Adipocyte (in vitro differentiated cells): ENCODE data around the gene CFAP92.

ENCODE experiments used
- DNase-seq: peaks from one replicate; pipeline ENCODE4 v3.0.0-alpha.2; 2015; ENCODE audit warnings: low read depth
- H3K27me3 ChIP-seq: replicated peaks from 2 replicates; pipeline ENCODE4 v1.7.0; 2013; ENCODE audit warnings: mild to moderate bottlenecking, low read length, moderate library complexity; ENCODE audit not compliant: control insufficient read depth, insufficient read depth
- H3K36me3 ChIP-seq: 2 replicates; pipeline ENCODE4 v1.7.0; 2013; ENCODE audit warnings: low read length, mild to moderate bottlenecking, moderate library complexity; ENCODE audit not compliant: control insufficient read depth, insufficient read depth, severe bottlenecking
- H3K4me1 ChIP-seq: 2 replicates; pipeline ENCODE4 v1.7.0; 2013; ENCODE audit warnings: mild to moderate bottlenecking, low read length, moderate library complexity; ENCODE audit not compliant: control insufficient read depth, insufficient read depth
- H3K4me3 ChIP-seq: 2 replicates; pipeline ENCODE4 v1.7.0; 2013; ENCODE audit warnings: mild to moderate bottlenecking, low read length, moderate library complexity
- H3K9ac ChIP-seq: 2 replicates; pipeline ENCODE4 v1.7.0; 2013; ENCODE audit warnings: mild to moderate bottlenecking, low read length, moderate library complexity
- H3K9me3 ChIP-seq: 2 replicates; pipeline ENCODE4 v1.7.0; 2013; ENCODE audit warnings: mild to moderate bottlenecking, low read length, moderate library complexity; ENCODE audit not compliant: control insufficient read depth

CFAP92 gene

DNA sequence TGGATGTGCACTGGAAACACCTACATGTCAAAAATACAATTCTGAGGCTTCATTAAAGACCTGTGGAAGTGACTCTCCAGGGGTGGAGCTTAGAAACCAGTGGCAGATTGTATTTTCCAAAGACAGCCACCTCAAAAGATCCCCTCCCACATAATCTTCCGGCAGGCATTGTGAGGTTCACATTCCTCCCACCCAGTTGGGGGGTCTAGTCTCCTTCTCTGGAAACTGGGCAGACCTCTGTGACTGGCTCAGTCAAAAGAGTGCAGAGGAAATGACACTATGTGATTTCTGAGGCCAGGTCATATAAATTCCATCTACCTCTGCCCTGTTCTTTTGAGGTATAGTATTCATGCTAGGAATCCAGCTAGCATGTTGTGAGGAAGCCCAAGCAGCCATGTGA, 1.9 kb upstream of the CFAP92 start:
- H3K4me3 ChIP-seq, result no peak overlapping the region
- H3K9ac ChIP-seq, result no peak overlapping the region
- H3K4me1 ChIP-seq, result peaks cover 5% of the 10 kb centered on the region
- no peaks in the 10 kb centered on the region for H3K36me3 ChIP-seq
- H3K9me3 ChIP-seq, result no peaks in the 10 kb centered on the region
- H3K27me3 ChIP-seq, result peaks cover 73% of the 10 kb centered on the region
- no peak for DNase-seq

DNA sequence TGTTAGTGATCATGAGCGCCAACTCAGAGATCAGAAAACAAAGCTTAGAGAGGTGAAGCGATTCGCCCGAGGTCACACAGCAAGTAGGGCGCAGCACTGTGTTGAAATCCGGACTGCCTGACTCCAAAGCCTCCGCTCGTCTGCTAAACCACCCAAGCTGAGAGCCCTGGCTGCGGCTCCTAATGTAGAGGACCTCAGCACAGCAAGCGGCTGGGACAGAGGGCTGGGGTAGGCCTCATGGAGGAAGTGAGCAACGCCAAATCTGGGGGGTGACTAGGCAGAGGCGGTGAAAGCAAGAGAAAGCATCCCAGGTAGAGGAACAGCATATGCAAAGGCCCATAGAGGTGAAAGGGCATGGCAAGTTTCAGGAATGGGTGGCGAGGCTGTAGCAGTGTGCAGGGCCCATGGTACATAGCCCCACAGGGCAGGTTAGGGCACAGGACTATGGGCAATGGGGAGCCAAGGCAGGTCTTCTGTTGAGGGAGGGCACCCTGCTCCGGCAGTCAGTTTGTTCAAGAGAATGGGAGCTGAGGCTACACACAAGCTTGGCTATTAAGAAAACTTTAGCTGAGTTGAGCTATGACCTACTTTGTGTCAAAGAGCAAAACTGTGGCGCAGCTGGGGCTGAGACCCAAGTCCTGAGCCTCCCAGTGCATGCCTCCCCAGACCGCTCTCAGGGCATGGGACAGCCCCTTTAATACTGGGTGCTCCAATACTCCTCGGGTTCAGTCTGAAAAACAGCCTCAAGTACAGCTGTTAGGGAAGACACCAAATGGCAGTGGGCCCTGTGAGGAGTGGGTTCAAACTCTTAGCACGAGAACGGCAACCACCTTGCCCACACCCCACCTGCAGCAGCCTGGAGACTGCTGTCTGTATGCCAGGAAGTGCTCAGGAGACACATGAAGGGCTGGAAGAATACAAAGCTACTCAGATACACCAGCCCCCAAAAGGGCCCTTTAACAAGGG, 988 bp upstream of the CFAP92 start:
- DNase-seq, result no peak
- no peak overlapping the region for H3K4me3 ChIP-seq
- peaks cover 64% of the 10 kb centered on the region for H3K27me3 ChIP-seq

DNA sequence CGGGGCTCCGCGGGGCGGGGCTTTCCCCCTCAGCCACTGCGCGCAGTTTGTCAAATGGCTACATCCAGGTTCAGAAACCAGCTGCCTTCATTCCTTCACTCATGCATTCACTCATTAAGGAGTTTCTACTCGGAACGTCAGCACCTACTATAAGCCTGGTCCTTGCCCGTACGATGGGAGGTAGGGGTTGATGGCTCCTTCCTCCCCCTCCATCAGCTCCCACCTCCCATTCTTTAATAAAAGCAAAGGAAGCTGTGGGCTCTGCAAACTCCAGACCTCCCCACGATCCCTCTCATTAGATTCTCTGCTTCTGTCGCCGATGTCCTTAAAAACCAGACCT, 267 bp upstream of the CFAP92 start:
- Histone ChIP-seq H3K9ac (no peak overlapping the region), H3K36me3 (no peaks in the 10 kb centered on the region), H3K4me1 (peaks cover 5% of the 10 kb centered on the region), H3K27me3 (peaks cover 59% of the 10 kb centered on the region), H3K9me3 (no peaks in the 10 kb centered on the region), H3K4me3 (peak overlapping the region; percentile 57)
- DNase-seq, result no peak

More for the DNA sequence above, 988 bp upstream of the CFAP92 start:
- H3K9me3 ChIP-seq, result no peaks in the 10 kb centered on the region
- H3K36me3 ChIP-seq, result no peaks in the 10 kb centered on the region
- H3K9ac ChIP-seq, result no peak overlapping the region
- H3K4me1 ChIP-seq, result peaks cover 5% of the 10 kb centered on the region

DNA sequence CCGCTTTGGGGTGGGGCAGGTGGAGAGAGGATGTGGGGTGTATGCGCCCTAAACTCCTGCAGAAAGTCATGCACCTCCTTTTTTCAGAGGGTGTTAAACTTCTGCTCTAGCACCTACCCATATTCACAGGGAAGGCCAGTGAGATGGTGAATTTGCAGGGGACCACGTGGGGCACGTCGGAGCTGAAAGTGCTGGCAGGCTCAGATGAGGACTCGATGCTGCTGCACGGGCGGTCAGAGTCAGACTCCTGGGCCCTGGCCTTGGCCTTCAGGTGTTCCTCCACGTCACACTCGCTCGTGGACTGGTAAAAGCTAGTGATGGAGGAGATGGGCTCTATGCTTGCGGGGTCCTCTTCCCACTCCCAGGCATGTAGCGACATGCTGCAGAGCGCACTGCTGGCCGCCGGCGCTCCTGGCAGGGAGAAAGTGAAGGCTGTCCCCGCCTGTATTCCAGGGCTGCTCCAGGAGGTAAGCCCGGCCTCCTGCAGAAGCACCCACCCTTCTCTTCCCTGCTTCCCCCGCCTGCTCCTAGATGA, 883 bp downstream of the CFAP92 start:
- Histone ChIP-seq H3K9me3 (no peaks in the 10 kb centered on the region), H3K27me3 (peaks cover 50% of the 10 kb centered on the region), H3K36me3 (no peaks in the 10 kb centered on the region), H3K4me1 (peaks cover under 1% of the 10 kb centered on the region), H3K9ac (no peak overlapping the region), H3K4me3 (no peak overlapping the region)
- DNase-seq, result no peak

DNA sequence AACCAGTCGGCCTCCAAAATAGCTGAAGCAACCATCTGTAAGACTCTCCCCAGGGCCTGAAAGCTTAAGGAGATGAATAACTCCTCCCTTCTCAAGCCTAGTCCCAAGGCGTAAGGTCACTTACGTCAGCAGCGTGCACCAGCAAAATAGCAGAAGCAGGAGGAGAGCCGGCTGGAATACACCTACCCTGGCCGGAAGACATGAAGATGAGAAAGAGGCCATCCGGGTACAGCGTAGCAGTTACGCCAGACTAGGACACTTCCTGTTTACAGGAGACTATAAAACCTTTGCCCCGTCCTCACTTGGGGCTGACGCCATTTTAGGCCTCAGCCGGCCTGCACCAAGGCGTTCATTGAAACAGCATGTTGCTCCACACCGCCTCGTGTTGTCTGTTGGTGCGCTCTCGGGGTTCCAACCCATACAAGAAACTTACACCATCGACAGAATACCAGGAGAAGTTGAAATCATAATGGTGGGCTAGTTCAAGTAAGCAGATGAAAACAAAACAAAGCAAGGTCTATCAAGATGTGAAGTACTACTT, 2.5 kb downstream of the CFAP92 start:
- DNase-seq, result no peak
- H3K4me3 ChIP-seq, result no peak overlapping the region
- H3K27me3 ChIP-seq, result peaks cover 42% of the 10 kb centered on the region
- no peaks in the 10 kb centered on the region for H3K9me3 ChIP-seq
- H3K4me1 ChIP-seq, result peaks cover 3% of the 10 kb centered on the region
- H3K9ac ChIP-seq, result no peak overlapping the region
- H3K36me3 ChIP-seq, result no peaks in the 10 kb centered on the region

DNA sequence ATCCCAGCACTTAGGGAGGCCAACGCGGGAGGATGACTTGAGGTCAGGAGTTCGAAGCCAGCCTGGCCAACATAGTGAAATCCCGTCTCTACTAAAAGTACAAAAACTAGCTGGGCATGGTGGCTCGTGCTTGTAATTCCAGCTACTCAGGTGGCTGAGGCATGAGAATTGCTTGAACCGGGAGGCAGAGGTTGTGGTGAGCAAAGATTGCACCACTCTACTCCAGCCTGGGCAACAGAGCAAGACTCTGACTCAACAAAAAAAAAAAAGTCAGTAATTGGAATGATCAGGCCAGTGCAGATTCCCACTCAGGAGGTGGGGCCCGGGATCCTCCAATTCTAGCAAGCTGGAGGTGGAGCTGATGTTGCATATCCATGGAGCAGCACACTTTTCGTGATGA, 5.6 kb downstream of the CFAP92 start:
- no peak overlapping the region for H3K9ac ChIP-seq
- peaks cover 14% of the 10 kb centered on the region for H3K4me1 ChIP-seq
- H3K27me3 ChIP-seq, result peaks cover 12% of the 10 kb centered on the region
- H3K36me3 ChIP-seq, result no peaks in the 10 kb centered on the region
- no peak overlapping the region for H3K4me3 ChIP-seq
- DNase-seq, result no peak
- no peaks in the 10 kb centered on the region for H3K9me3 ChIP-seq

DNA sequence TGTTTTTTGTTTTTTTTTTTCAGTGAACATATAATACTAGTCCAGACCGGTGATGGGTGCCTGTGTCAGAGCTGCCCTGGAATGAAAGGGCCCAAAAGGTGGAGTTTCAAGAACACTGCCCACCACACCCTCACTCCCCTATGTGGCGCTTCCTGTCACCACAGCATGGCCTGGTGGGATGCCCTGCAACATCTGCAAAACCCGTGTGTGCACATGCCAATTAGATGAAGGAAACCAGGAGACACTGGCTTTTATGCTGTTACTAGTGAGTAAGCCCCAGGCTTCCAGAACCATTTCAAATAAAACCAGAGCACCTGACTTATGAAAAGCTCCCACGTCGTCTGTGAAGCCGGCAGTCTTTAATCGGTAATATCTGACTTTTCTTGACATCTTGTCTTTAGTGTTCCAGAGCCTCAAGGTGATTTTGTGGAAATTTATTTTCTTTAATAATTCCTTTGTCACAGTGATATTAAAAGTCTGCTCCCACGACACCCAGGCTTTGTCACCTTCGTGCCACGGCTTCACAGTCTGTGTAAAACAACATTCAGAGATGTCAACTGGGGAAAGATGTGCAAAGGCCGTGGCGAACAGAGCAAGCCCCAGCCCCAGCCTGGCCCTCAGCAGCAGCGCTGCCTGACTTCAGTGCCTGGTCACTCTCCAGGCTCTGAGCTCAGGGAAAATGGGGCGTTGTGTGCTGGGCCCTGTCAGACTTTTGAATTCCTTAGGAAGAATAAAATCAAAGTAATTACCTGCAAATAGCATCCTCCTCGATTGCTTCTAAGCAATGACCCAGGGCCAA, 6.4 kb downstream of the CFAP92 start:
- no peaks in the 10 kb centered on the region for H3K36me3 ChIP-seq
- peaks cover 14% of the 10 kb centered on the region for H3K4me1 ChIP-seq
- no peak for DNase-seq
- peaks cover 5% of the 10 kb centered on the region for H3K27me3 ChIP-seq
- H3K4me3 ChIP-seq, result no peak overlapping the region
- H3K9me3 ChIP-seq, result no peaks in the 10 kb centered on the region
- H3K9ac ChIP-seq, result no peak overlapping the region

DNA sequence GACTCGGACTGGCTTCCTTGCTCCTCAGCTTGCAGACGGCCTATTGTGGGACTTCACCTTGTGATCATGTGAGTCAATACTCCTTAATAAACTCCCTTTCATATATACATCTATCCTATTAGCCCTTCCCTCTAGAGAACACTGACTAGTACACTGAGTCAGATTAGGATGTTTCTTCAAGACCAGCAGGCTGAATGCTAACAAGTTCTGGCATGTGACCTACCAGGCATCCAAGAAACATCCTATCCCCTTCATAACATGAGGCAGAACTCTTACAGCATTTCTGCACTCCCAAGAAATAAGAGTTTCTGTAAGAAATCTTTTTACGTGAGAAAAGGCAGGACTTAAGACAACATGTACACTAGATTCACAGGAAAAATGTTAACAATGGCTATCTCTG, 9.3 kb downstream of the CFAP92 start:
- DNase-seq, result peak; percentile 53
- H3K36me3 ChIP-seq, result no peaks in the 10 kb centered on the region
- H3K9me3 ChIP-seq, result no peaks in the 10 kb centered on the region
- peaks cover 7% of the 10 kb centered on the region for H3K27me3 ChIP-seq
- no peak overlapping the region for H3K4me3 ChIP-seq
- H3K4me1 ChIP-seq, result peaks cover 14% of the 10 kb centered on the region
- no peak overlapping the region for H3K9ac ChIP-seq

DNA sequence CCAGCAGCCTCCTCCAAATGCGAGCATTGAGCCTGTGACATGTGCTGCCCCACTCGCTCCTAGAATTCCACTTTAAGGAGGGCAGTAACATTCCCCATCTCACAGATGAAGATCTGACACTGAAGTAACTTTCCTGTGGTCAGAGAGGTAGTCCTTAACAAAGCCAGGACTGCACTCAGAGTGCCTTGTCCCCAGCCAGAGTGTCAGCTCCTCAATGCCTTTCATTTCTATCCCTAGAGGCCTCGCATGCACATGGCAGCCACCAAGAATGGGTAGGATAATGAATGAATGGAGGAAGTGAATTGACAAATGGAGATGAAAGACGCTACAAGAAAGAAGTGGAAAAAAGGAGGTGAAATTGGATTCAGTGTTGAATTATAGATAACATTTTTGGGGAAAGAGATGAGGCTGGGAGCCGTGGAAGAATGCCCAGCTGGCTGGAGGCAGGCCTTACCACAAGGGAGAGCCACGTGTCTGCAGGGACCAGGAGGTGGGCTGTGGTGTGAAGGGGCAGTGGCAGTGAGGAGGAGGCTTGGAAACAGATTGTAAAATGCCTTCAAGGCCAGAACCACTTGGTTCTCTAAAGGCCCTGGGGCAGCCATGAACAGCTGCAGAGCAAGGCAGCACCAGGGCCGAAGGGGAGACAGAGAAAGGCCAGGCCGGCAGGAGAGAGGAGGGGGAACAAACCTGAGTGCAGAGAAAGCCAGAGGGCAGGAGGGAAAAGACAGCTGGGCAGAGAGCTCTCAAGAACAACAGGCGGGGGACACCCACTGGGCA, 10.4 kb downstream of the CFAP92 start:
- Histone ChIP-seq H3K27me3 (peaks cover 7% of the 10 kb centered on the region), H3K9me3 (no peaks in the 10 kb centered on the region), H3K4me3 (no peak overlapping the region), H3K4me1 (peaks cover 14% of the 10 kb centered on the region), H3K36me3 (no peaks in the 10 kb centered on the region), H3K9ac (no peak overlapping the region)
- DNase-seq, result no peak

DNA sequence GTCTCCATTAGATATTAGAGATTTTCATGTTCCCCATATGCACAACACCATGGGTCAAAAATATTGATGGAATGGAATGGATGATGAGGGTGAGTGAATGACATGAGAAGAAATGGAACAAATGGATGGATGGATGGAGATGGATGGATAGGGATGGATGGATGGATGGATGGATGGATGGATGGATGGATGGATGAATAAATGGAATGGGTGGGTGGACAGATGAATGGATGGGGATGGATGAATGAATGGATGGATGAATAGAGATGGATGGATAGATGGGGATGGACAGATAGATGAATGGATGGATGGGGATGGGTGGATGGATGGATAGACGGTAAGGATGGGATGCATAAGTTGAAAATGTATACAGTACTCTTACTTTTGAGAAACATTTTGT, 18.6 kb downstream of the CFAP92 start:
- Histone ChIP-seq H3K9ac (no peak overlapping the region), H3K4me3 (no peak overlapping the region), H3K36me3 (no peaks in the 10 kb centered on the region), H3K4me1 (peaks cover 19% of the 10 kb centered on the region), H3K27me3 (peaks cover 2% of the 10 kb centered on the region), H3K9me3 (no peaks in the 10 kb centered on the region)
- no peak for DNase-seq
